GM12878 (cell line): ENCODE measurements around the gene IL10RA. TPM values are rescaled to one million over a fixed set of nuclear protein-coding genes. Genes with fewer than 3 reads are reported as not detected.

Source experiments
- CBX5 ChIP-seq: sonication (generic); IDR thresholded peaks from 2 replicates; pipeline ENCODE4 v1.6.1; 2016; ENCODE audit warnings: low read depth, moderate library complexity, mild to moderate bottlenecking, inconsistent platforms
- CHD1 ChIP-seq: IDR thresholded peaks from 2 replicates; pipeline ENCODE4 v1.6.1; 2012; ENCODE audit warnings: low read depth, low read length, improper control_type of control experiment
- CHD2 ChIP-seq: IDR thresholded peaks from 2 replicates; pipeline ENCODE4 v1.6.1; 2011; ENCODE audit warnings: low read depth, low read length, improper control_type of control experiment, borderline replicate concordance
- CHD4 ChIP-seq: fragments of 200-600 bp; sonication (generic); IDR thresholded peaks from 2 replicates; pipeline ENCODE4 v1.6.1; 2016; ENCODE audit warnings: mild to moderate bottlenecking
- DPF2 ChIP-seq: fragments of 450-650 bp; IDR thresholded peaks from 2 replicates; pipeline ENCODE4 v1.6.1; 2017; ENCODE audit warnings: mild to moderate bottlenecking
- EGR1 ChIP-seq, 2 experiments: IDR thresholded peaks; 1 replicate in 1 of 2; 2 replicates in 1 of 2; pipeline ENCODE4 v1.6.1; 2011 to 2012; ENCODE audit warnings: low read depth in 2 of 2, low read length in 2 of 2, borderline replicate concordance in 1 of 2, mild to moderate bottlenecking in 1 of 2, moderate library complexity in 1 of 2
- FOXM1 ChIP-seq: IDR thresholded peaks from 2 replicates; pipeline ENCODE4 v1.6.1; 2012; ENCODE audit warnings: low read depth, mild to moderate bottlenecking, inconsistent platforms, low read length, moderate library complexity
- HDAC2 ChIP-seq: fragments of 200-600 bp; sonication (generic); IDR thresholded peaks from 2 replicates; pipeline ENCODE4 v1.6.1; 2017
- HDGF ChIP-seq: fragments of 450-650 bp; IDR thresholded peaks from 2 replicates; pipeline ENCODE4 v1.6.1; 2016; ENCODE audit warnings: antibody characterized with exemption
- MTA2 ChIP-seq: fragments of 450-650 bp; IDR thresholded peaks from 2 replicates; pipeline ENCODE4 v1.6.1; 2016; ENCODE audit warnings: low read depth, mild to moderate bottlenecking, moderate library complexity
- MTA3 ChIP-seq: IDR thresholded peaks from 2 replicates; pipeline ENCODE4 v1.6.1; 2012; ENCODE audit warnings: low read length, inconsistent platforms, borderline replicate concordance
- MYB ChIP-seq: fragments of 150-350 bp; IDR thresholded peaks from 2 replicates; pipeline ENCODE4 v1.6.1; 2014; ENCODE audit warnings: mild to moderate bottlenecking, low read depth, low read length, borderline replicate concordance
- POLR2AphosphoS5 ChIP-seq: IDR thresholded peaks from 2 replicates; pipeline ENCODE4 v1.6.1; 2011; ENCODE audit warnings: mild to moderate bottlenecking, low read length, inconsistent platforms
- POU2F2 ChIP-seq: IDR thresholded peaks from 3 replicates; pipeline ENCODE4 v1.6.1; 2011; ENCODE audit warnings: low read depth, mild to moderate bottlenecking, low read length, borderline replicate concordance
- RELA ChIP-seq: fragments of 450-650 bp; IDR thresholded peaks from 2 replicates; pipeline ENCODE4 v1.8.0; 2014; ENCODE audit warnings: borderline replicate concordance; ENCODE audit not compliant: partially characterized antibody
- SMAD5 ChIP-seq: IDR thresholded peaks from 2 replicates; pipeline ENCODE4 v1.6.1; 2016; ENCODE audit warnings: antibody characterized with exemption, low read depth
- TAF1 ChIP-seq: IDR thresholded peaks from 2 replicates; pipeline ENCODE4 v1.6.1; 2011; ENCODE audit warnings: mild to moderate bottlenecking, low read depth, low read length, borderline replicate concordance
- TCF12 ChIP-seq: IDR thresholded peaks from 2 replicates; pipeline ENCODE4 v1.6.1; 2011; ENCODE audit warnings: low read depth, mild to moderate bottlenecking, low read length
- polyA plus RNA-seq, 11 experiments: library from polyadenylated mRNA; depleted of rRNA in 4 of 11; unstranded in 6 of 11; stranded (reverse) in 5 of 11; fragments of >200 nt; fragmentation: Nextera tagmentation in 4 of 11; fragmentation: Illumina TruSeq in 1 of 11; extraction: Ambion mirVana in 4 of 11; extraction: Trizol in 1 of 11; gene quantifications; 1 replicate in 1 of 11; 2 replicates in 10 of 11; pipeline versions ENCODE4 v1.2.1 to v1.2.3, GENCODE V29; 2011 to 2016; ENCODE audit warnings: inconsistent platforms in 2 of 11, missing spikeins in 2 of 11, low read depth in 1 of 11
- total RNA-seq, 4 experiments: library from RNA; depleted of rRNA in 3 of 4; stranded (reverse); fragments of >200 nt in 3 of 4; fragmentation: Illumina TruSeq in 1 of 4; extraction: Trizol in 1 of 4; gene quantifications; 2 replicates each; pipeline versions ENCODE4 v1.2.1 to v1.2.3, GENCODE V29; 2013 to 2021
- TF ChIP-seq, protein P1 (sequence below): IDR thresholded peaks from 2 replicates; pipeline ENCODE4 v1.6.1; 2011; ENCODE audit warnings: low read depth, mild to moderate bottlenecking, low read length, moderate library complexity, borderline replicate concordance; ENCODE audit errors: extremely low read depth
- TF ChIP-seq, protein P2 (sequence below): fragments of 450-650 bp; IDR thresholded peaks from 2 replicates; pipeline ENCODE4 v1.6.1; 2017; ENCODE audit warnings: mild to moderate bottlenecking, low read depth, inconsistent platforms; ENCODE audit not compliant: poor library complexity, severe bottlenecking
- TF ChIP-seq, protein P3 (sequence below): IDR thresholded peaks from 2 replicates; pipeline ENCODE4 v1.6.1; 2011; ENCODE audit warnings: borderline replicate concordance, low read depth, mild to moderate bottlenecking, moderate library complexity, low read length; ENCODE audit not compliant: insufficient read depth, poor library complexity, severe bottlenecking
- TF ChIP-seq, protein P4 (sequence below): fragments of 450-650 bp; conservative IDR thresholded peaks from 2 replicates; pipeline ENCODE4 v1.6.1; 2017; ENCODE audit warnings: mild to moderate bottlenecking, moderate library complexity
- TF ChIP-seq, protein P5 (sequence below): IDR thresholded peaks from 2 replicates; pipeline ENCODE4 v1.6.1; 2011; ENCODE audit warnings: mild to moderate bottlenecking, low read depth, low read length, moderate library complexity; ENCODE audit not compliant: insufficient replicate concordance

The IL10RA gene
- total and polyA plus RNA-seq, 10 of the 15 experiments (the other 5 are each of a cell fraction or from before 2014, with no cell fraction given) = 0.77 to 45.9 (median 9.6) TPM

DNA sequence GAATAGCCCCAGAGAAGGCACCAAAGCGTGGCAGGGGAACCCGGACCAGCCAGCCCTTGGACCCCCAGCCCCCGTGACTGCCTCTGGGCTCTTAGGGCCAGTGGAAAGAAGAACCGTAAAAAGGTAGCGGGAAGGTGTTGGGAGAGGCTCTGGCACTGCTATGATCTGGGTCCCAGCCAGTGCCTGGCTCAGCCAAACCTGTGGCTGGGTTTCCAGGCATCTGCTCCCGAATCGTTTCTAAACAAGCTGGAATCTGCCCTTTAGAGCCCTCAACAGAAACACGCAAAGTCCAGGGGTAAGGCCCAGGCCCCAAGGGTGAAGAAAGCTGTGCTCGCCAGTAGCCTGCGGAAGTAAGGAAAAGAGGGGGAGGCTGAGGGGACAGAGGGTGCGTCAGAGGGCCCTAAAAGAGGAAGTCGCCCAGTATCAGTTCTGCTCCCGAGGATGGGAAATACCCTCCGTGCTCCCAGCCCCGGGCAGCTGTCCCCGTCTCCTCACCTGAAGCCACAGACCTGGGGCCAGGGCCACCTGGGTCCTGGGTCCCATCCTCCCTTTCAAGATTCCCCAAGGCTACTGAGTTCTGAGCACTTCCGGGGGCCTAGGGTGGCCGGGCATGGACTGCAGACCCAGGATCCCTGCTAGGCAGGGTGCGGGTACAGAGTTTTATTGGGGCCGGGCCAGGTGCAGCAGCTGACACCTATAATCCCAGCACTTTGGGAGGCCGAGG is 24.7 kb downstream of the IL10RA start (continued):
- TF ChIP-seq, protein P1, sequence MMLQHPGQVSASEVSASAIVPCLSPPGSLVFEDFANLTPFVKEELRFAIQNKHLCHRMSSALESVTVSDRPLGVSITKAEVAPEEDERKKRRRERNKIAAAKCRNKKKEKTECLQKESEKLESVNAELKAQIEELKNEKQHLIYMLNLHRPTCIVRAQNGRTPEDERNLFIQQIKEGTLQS = no peak
- TF ChIP-seq POLR2AphosphoS5 (peak; percentile 44; the same call in 1 of the 2 replicates), POU2F2 (peak; percentile 94), EGR1 (IDR thresholded peaks at IDR 0.05; ENCODE audit: borderline replicate concordance in 1 of 2, low read depth in 2 of 2, low read length in 2 of 2) (peak in 1 of 2 experiments; percentile 85; a peak in 2 of 3 replicates), RELA (peak; percentile 100), CBX5 (0 out of 2 replicates have a peak, but pooled peaks have one; percentile 68), MYB (peak; percentile 87), MTA2 (peak; percentile 98), TAF1 (0 out of 2 replicates have a peak, but pooled peaks have one; percentile 28), TCF12 (peak; percentile 100), HDAC2 (0 out of 2 replicates have a peak, but pooled peaks have one; percentile 72), HDGF (peak; percentile 58; the same call in 1 of the 2 replicates), CHD4 (peak; percentile 94; the same call in 1 of the 2 replicates), FOXM1 (peak; percentile 90), CHD1 (no peak), DPF2 (peak; percentile 100), SMAD5 (no peak), CHD2 (peak; percentile 94), MTA3 (peak; percentile 92; the same call in 1 of the 2 replicates)
- TF ChIP-seq, protein P2, sequence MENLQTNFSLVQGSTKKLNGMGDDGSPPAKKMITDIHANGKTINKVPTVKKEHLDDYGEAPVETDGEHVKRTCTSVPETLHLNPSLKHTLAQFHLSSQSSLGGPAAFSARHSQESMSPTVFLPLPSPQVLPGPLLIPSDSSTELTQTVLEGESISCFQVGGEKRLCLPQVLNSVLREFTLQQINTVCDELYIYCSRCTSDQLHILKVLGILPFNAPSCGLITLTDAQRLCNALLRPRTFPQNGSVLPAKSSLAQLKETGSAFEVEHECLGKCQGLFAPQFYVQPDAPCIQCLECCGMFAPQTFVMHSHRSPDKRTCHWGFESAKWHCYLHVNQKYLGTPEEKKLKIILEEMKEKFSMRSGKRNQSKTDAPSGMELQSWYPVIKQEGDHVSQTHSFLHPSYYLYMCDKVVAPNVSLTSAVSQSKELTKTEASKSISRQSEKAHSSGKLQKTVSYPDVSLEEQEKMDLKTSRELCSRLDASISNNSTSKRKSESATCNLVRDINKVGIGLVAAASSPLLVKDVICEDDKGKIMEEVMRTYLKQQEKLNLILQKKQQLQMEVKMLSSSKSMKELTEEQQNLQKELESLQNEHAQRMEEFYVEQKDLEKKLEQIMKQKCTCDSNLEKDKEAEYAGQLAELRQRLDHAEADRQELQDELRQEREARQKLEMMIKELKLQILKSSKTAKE = peak; percentile 94
- TF ChIP-seq, protein P3, sequence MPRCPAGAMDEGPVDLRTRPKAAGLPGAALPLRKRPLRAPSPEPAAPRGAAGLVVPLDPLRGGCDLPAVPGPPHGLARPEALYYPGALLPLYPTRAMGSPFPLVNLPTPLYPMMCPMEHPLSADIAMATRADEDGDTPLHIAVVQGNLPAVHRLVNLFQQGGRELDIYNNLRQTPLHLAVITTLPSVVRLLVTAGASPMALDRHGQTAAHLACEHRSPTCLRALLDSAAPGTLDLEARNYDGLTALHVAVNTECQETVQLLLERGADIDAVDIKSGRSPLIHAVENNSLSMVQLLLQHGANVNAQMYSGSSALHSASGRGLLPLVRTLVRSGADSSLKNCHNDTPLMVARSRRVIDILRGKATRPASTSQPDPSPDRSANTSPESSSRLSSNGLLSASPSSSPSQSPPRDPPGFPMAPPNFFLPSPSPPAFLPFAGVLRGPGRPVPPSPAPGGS = peak; percentile 91
- TF ChIP-seq, protein P4, sequence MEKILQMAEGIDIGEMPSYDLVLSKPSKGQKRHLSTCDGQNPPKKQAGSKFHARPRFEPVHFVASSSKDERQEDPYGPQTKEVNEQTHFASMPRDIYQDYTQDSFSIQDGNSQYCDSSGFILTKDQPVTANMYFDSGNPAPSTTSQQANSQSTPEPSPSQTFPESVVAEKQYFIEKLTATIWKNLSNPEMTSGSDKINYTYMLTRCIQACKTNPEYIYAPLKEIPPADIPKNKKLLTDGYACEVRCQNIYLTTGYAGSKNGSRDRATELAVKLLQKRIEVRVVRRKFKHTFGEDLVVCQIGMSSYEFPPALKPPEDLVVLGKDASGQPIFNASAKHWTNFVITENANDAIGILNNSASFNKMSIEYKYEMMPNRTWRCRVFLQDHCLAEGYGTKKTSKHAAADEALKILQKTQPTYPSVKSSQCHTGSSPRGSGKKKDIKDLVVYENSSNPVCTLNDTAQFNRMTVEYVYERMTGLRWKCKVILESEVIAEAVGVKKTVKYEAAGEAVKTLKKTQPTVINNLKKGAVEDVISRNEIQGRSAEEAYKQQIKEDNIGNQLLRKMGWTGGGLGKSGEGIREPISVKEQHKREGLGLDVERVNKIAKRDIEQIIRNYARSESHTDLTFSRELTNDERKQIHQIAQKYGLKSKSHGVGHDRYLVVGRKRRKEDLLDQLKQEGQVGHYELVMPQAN = peak; percentile 71
- TF ChIP-seq, protein P5, sequence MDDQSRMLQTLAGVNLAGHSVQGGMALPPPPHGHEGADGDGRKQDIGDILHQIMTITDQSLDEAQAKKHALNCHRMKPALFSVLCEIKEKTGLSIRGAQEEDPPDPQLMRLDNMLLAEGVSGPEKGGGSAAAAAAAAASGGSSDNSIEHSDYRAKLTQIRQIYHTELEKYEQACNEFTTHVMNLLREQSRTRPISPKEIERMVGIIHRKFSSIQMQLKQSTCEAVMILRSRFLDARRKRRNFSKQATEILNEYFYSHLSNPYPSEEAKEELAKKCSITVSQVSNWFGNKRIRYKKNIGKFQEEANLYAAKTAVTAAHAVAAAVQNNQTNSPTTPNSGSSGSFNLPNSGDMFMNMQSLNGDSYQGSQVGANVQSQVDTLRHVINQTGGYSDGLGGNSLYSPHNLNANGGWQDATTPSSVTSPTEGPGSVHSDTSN = peak; percentile 38
